HepG2 (cell line): ENCODE measurements around the gene HK2. TPM values are rescaled to one million over a fixed set of nuclear protein-coding genes. Genes with fewer than 3 reads are reported as not detected.
A peak's percentile ranks its signal among the peaks of the same experiment; 100 is the strongest.

Source experiments
- AHDC1 ChIP-seq: sonication (generic); formaldehyde crosslinking; IDR thresholded peaks from 2 replicates; pipeline ENCODE4 v1.5.1; 2020; ENCODE audit warnings: mild to moderate bottlenecking, missing genetic modification reagents, borderline replicate concordance
- ATF1 ChIP-seq: IDR thresholded peaks from 2 replicates; pipeline ENCODE4 v1.6.1; 2016; ENCODE audit warnings: mild to moderate bottlenecking, control low read depth
- ATF7 ChIP-seq, 2 experiments: fragments of 450-650 bp in 1 of 2; sonication (generic) in 1 of 2; formaldehyde crosslinking in 1 of 2; IDR thresholded peaks; 2 replicates each; pipeline versions ENCODE4 v1.4.0 to v1.6.1; 2016 to 2020; ENCODE audit warnings: antibody characterized with exemption in 1 of 2, mild to moderate bottlenecking in 1 of 2, missing genetic modification reagents in 1 of 2
- CREM ChIP-seq, 2 experiments: sonication (generic) in 1 of 2; formaldehyde crosslinking in 1 of 2; IDR thresholded peaks; 2 replicates each; pipeline versions ENCODE4 v1.4.0 to v1.6.1; 2016 to 2020; ENCODE audit warnings: antibody characterized with exemption in 1 of 2, mild to moderate bottlenecking in 1 of 2, missing genetic modification reagents in 1 of 2
- ETV5 ChIP-seq: IDR thresholded peaks from 2 replicates; pipeline ENCODE4 v1.6.1; 2018; ENCODE audit warnings: missing biosample characterization, missing genetic modification reagents, inconsistent platforms, borderline replicate concordance
- FOXA1 ChIP-seq, 2 experiments: fragments of 450-650 bp in 1 of 2; sonication (generic) in 1 of 2; formaldehyde crosslinking in 1 of 2; IDR thresholded peaks; 2 replicates each; pipeline versions ENCODE4 v1.4.0 to v1.6.1; 2016 to 2020; ENCODE audit warnings: missing genetic modification reagents in 1 of 2
- FOXA3 ChIP-seq: IDR thresholded peaks from 2 replicates; pipeline ENCODE4 v1.6.1; 2016; ENCODE audit warnings: missing genetic modification reagents, missing compliant biosample characterization
- HNF1A ChIP-seq, 2 experiments: sonication (generic) in 1 of 2; formaldehyde crosslinking in 1 of 2; IDR thresholded peaks; 2 replicates each; pipeline versions ENCODE4 v1.4.0 to v1.6.1; 2016 to 2020; ENCODE audit warnings: borderline replicate concordance in 1 of 2, low read depth in 1 of 2, mild to moderate bottlenecking in 1 of 2, missing genetic modification reagents in 1 of 2
- KAT8 ChIP-seq: IDR thresholded peaks from 2 replicates; pipeline ENCODE4 v1.6.1; 2016; ENCODE audit warnings: missing genetic modification reagents, missing compliant biosample characterization
- MAF1 ChIP-seq: sonication (generic); formaldehyde crosslinking; IDR thresholded peaks from 2 replicates; pipeline ENCODE4 v1.5.0; 2020; ENCODE audit warnings: missing genetic modification reagents, borderline replicate concordance
- MEIS2 ChIP-seq: sonication (generic); formaldehyde crosslinking; IDR thresholded peaks from 2 replicates; pipeline ENCODE4 v1.9.0; 2021; ENCODE audit warnings: mild to moderate bottlenecking, missing genetic modification reagents
- MXI1 ChIP-seq: IDR thresholded peaks from 3 replicates; pipeline ENCODE4 v1.6.1; 2012; ENCODE audit warnings: low read depth, low read length, inconsistent platforms, borderline replicate concordance
- NFYB ChIP-seq: sonication (generic); formaldehyde crosslinking; IDR thresholded peaks from 2 replicates; pipeline ENCODE4 v1.4.0; 2020; ENCODE audit warnings: missing genetic modification reagents
- PTBP1 ChIP-seq: fragments of 200-400 bp; formaldehyde crosslinking; IDR thresholded peaks from 2 replicates; pipeline ENCODE4 v1.6.1; 2018; ENCODE audit warnings: low read length, low read depth; ENCODE audit not compliant: poor library complexity, severe bottlenecking
- RARA ChIP-seq: IDR thresholded peaks from 2 replicates; pipeline ENCODE4 v1.6.1; 2016; ENCODE audit warnings: missing genetic modification reagents, missing compliant biosample characterization
- RCOR2 ChIP-seq: IDR thresholded peaks from 2 replicates; pipeline ENCODE4 v1.6.1; 2016; ENCODE audit warnings: missing biosample characterization, missing genetic modification reagents
- SMARCC2 ChIP-seq: fragments of 450-650 bp; IDR thresholded peaks from 2 replicates; pipeline ENCODE4 v1.6.1; 2017; ENCODE audit warnings: antibody characterized with exemption, mild to moderate bottlenecking
- ZNF383 ChIP-seq: sonication (generic); formaldehyde crosslinking; IDR thresholded peaks from 2 replicates; pipeline ENCODE4 v1.4.0; 2020; ENCODE audit warnings: missing genetic modification reagents, mild to moderate bottlenecking, borderline replicate concordance
- ZNF563 ChIP-seq: sonication (generic); formaldehyde crosslinking; IDR thresholded peaks from 2 replicates; pipeline ENCODE4 v1.8.0; 2022; ENCODE audit warnings: mild to moderate bottlenecking, moderate library complexity, missing genetic modification reagents
- polyA plus RNA-seq, 8 experiments: library from polyadenylated mRNA; depleted of rRNA in 3 of 8; stranded (reverse) in 7 of 8; unstranded in 1 of 8; fragments of >200 nt; fragmentation: Illumina TruSeq in 4 of 8; extraction: Trizol in 4 of 8; gene quantifications; 2 replicates each; pipeline versions ENCODE4 v1.2.1 to v1.2.3, GENCODE V29; 2011 to 2016; ENCODE audit warnings: low read depth in 4 of 8, missing spikeins in 1 of 8, mixed read lengths in 1 of 8; ENCODE audit not compliant: insufficient read depth in 1 of 8
- total RNA-seq, 5 experiments: library from RNA; depleted of rRNA; stranded (reverse); fragments of >200 nt; fragmentation: Illumina TruSeq; extraction: Trizol; gene quantifications; 2 replicates each; pipeline ENCODE4 v1.2.3, GENCODE V29; 2016; ENCODE audit warnings: low read depth in 1 of 5

The HK2 gene
- total and polyA plus RNA-seq, 2 of the 13 experiments (the other 11 are each of a cell fraction or from before 2014, with no cell fraction given) = 13.2 to 101 TPM

GRCh38 chr2:74812787-74813590 lies 20.9 kb upstream of the HK2 start (continued):
- TF ChIP-seq RCOR2 (CRISPR knock-in tag) = peak; percentile 76; the same call in 1 of the 2 replicates
- peak; percentile 94 for TF ChIP-seq RARA
- no peak for TF ChIP-seq SMARCC2
- 0 out of 2 replicates have a peak, but pooled peaks have one; percentile 39 for TF ChIP-seq ATF1 (CRISPR knock-in tag)
- TF ChIP-seq AHDC1 (CRISPR knock-in tag) = peak; percentile 91; the same call in 1 of the 2 replicates
- TF ChIP-seq FOXA3 (CRISPR knock-in tag) = peak; percentile 87
- no peak for TF ChIP-seq NFYB (CRISPR knock-in tag)
- TF ChIP-seq KAT8 = 0 out of 2 replicates have a peak, but pooled peaks have one; percentile 35
- TF ChIP-seq CREM (IDR thresholded peaks at IDR 0.05) = peak; percentile 66; the same call in 1 of the 2 replicates
- no peak for TF ChIP-seq CREM (CRISPR knock-in tag; IDR thresholded peaks at IDR 0.05)
- TF ChIP-seq HNF1A (IDR thresholded peaks at IDR 0.05; ENCODE audit: low read depth) = peak; percentile 12; the same call in 1 of the 2 replicates
- peak; percentile 52; the same call in 1 of the 2 replicates for TF ChIP-seq HNF1A (CRISPR knock-in tag; IDR thresholded peaks at IDR 0.05; ENCODE audit: borderline replicate concordance)
- peak; percentile 51; the same call in 1 of the 2 replicates for TF ChIP-seq ETV5
- TF ChIP-seq ZNF383 = no peak
- TF ChIP-seq PTBP1 = no peak
- TF ChIP-seq ZNF563 (CRISPR knock-in tag) = no peak
- no peak for TF ChIP-seq MXI1
- no peak for TF ChIP-seq MAF1 (CRISPR knock-in tag)
- TF ChIP-seq MEIS2 (CRISPR knock-in tag) = 0 out of 2 replicates have a peak, but pooled peaks have one; percentile 62
- TF ChIP-seq ATF7 (IDR thresholded peaks at IDR 0.05) = no peak
- no peak for TF ChIP-seq ATF7 (CRISPR knock-in tag; IDR thresholded peaks at IDR 0.05)
- TF ChIP-seq FOXA1 (IDR thresholded peaks at IDR 0.05) = no peak
- TF ChIP-seq FOXA1 (CRISPR knock-in tag; IDR thresholded peaks at IDR 0.05) = peak; percentile 79
